Suprapubic skin (tissue), 4 donors: ENCODE results near the gene TMEM184B. TPM values are rescaled to one million over a fixed set of nuclear protein-coding genes. Genes with fewer than 3 reads are reported as not detected.

ENCODE experiments used
- DNase-seq, 2 donors: peaks; one replicate each; pipeline ENCODE4 v3.0.0-alpha.2; 2019; ENCODE audit warnings: low spot score in 2 of 2
- H3K27ac ChIP-seq: fragments of 200-600 bp; sonication (generic); one replicate; pipeline ENCODE4 v1.5.1; 2019
- H3K27me3 ChIP-seq: fragments of 200-600 bp; sonication (generic); one replicate; pipeline ENCODE4 v1.5.1; 2019
- H3K36me3 ChIP-seq: fragments of 200-600 bp; sonication (generic); one replicate; pipeline ENCODE4 v1.5.1; 2019
- H3K4me1 ChIP-seq: fragments of 200-600 bp; sonication (generic); one replicate; pipeline ENCODE4 v1.5.1; 2019
- H3K4me3 ChIP-seq: fragments of 200-600 bp; sonication (generic); one replicate; pipeline ENCODE4 v1.5.1; 2019; ENCODE audit warnings: mild to moderate bottlenecking
- H3K9me3 ChIP-seq: fragments of 200-600 bp; sonication (generic); one replicate; pipeline ENCODE4 v1.5.1; 2019
- EP300 ChIP-seq: sonication (generic); formaldehyde crosslinking; IDR thresholded peaks from one replicate; pipeline ENCODE4 v1.6.1; 2017; ENCODE audit warnings: antibody characterized with exemption
- POLR2A ChIP-seq, 2 donors: fragments of 450-650 bp; IDR thresholded peaks; one replicate each; pipeline ENCODE4 v1.6.1; 2017; ENCODE audit warnings: antibody characterized with exemption in 2 of 2, mild to moderate bottlenecking in 2 of 2, moderate library complexity in 2 of 2
- POLR2AphosphoS5 ChIP-seq, 3 donors: sonication (generic); formaldehyde crosslinking; IDR thresholded peaks; one replicate each; pipeline ENCODE4 v1.6.1; 2017; ENCODE audit warnings: antibody characterized with exemption in 3 of 3
- WGBS: methylation state at CpG from one replicate; pipeline ENCODE4 v1.1.5; 2018; 5-methylcytosine and 5-hydroxymethylcytosine counted together
- total RNA-seq, 4 donors: library from RNA; depleted of rRNA; stranded (reverse); fragments of >200 nt; gene quantifications; one replicate each; pipeline ENCODE4 v1.1.0, GENCODE V29; 2016
- TF ChIP-seq, protein P1 (sequence below), 2 donors: fragments of 200-600 bp in 1 of 2; fragments of 450-650 bp in 1 of 2; sonication (generic) in 1 of 2; IDR thresholded peaks; one replicate each; pipeline ENCODE4 v1.5.1; 2016 to 2019; ENCODE audit warnings: antibody characterized with exemption in 2 of 2, mild to moderate bottlenecking in 1 of 2, moderate library complexity in 1 of 2

The TMEM184B gene
- total RNA-seq, 4 donors from 2014 or later = 41.5 to 54.9 (median 46.0) TPM

DNA sequence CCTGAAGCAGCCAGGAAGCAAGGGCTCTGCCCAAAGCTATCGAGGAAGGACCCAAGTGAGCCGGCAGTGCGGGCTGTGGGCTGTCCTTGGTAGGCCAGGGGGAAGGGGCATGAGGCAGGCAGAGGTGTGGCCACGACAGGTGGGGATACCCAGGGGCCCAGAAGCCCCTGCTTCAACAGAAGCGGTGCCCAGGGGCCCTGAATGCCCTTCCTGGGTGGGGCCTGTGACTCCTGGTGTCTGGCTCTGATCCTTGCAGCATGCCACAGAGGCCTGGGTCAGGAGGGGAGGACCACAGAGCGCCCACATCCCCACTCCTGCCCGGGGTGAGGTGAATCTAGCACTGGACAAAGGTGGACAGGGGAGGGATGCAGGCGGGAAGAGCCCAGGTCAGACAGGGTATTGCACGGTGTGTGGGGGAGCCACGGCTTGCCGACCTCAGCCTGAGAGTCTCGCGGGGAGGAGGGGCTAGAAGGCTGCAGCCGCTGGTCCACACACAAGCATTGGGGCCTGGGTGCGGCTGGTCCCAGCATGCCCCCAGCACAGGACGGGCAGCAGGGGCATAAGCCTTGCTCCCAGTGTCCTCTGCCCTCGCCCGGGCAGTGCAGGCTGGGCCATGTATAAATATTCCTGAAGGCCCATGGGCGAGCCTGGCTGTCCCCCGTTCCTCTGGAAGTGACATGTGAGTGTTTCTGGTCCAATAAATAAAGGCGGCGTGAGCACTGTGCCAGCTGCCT is 52.0 kb downstream of the TMEM184B start:
- H3K27ac ChIP-seq = peak overlapping the region; percentile 77
- no peak for DNase-seq
- H3K4me1 ChIP-seq = peaks cover 58% of the 10 kb centered on the region
- no peaks in the 10 kb centered on the region for H3K27me3 ChIP-seq
- H3K4me3 ChIP-seq = no peak overlapping the region
- TF ChIP-seq POLR2AphosphoS5 (IDR thresholded peaks at IDR 0.05) (no peak), EP300 (no peak), POLR2A (IDR thresholded peaks at IDR 0.05) (no peak)
- TF ChIP-seq, protein P1, sequence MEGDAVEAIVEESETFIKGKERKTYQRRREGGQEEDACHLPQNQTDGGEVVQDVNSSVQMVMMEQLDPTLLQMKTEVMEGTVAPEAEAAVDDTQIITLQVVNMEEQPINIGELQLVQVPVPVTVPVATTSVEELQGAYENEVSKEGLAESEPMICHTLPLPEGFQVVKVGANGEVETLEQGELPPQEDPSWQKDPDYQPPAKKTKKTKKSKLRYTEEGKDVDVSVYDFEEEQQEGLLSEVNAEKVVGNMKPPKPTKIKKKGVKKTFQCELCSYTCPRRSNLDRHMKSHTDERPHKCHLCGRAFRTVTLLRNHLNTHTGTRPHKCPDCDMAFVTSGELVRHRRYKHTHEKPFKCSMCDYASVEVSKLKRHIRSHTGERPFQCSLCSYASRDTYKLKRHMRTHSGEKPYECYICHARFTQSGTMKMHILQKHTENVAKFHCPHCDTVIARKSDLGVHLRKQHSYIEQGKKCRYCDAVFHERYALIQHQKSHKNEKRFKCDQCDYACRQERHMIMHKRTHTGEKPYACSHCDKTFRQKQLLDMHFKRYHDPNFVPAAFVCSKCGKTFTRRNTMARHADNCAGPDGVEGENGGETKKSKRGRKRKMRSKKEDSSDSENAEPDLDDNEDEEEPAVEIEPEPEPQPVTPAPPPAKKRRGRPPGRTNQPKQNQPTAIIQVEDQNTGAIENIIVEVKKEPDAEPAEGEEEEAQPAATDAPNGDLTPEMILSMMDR (IDR thresholded peaks at IDR 0.05) = no peak
- peaks cover 35% of the 10 kb centered on the region for H3K36me3 ChIP-seq
- H3K9me3 ChIP-seq = no peaks in the 10 kb centered on the region
- 89% methylated on average over 3 of the region's 22 CpGs for WGBS

DNA sequence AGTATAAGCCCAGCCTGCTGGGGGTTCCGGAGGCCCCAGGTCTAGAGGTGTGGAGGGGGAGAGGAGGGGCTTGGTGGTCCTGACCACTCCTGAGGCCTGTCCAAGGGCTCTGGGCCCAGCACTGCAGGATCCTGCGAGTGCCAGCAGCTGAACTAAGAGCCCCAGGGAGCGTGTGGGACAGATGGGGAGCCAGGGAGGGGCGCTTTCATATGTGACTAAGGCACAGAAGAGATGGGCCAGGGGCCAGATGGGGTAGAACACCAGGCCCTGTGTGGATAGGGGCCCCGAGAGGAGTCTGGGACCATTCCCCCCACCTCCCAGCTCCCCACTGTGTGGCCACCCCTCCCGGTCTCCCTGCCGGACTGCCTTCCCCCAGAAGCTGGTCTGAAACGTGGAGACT is 52.6 kb downstream of the TMEM184B start:
- H3K27me3 ChIP-seq = no peaks in the 10 kb centered on the region
- TF ChIP-seq POLR2A (IDR thresholded peaks at IDR 0.05) = no peak
- TF ChIP-seq POLR2AphosphoS5 (IDR thresholded peaks at IDR 0.05) = no peak
- TF ChIP-seq EP300 = no peak
- TF ChIP-seq, protein P1 (IDR thresholded peaks at IDR 0.05) = no peak
- H3K4me3 ChIP-seq = no peak overlapping the region
- H3K36me3 ChIP-seq = peaks cover 33% of the 10 kb centered on the region
- 31% methylated on average over 4 of the region's 8 CpGs for WGBS
- H3K27ac ChIP-seq = peak overlapping the region; percentile 77
- no peaks in the 10 kb centered on the region for H3K9me3 ChIP-seq
- peaks cover 58% of the 10 kb centered on the region for H3K4me1 ChIP-seq
- no peak for DNase-seq

DNA sequence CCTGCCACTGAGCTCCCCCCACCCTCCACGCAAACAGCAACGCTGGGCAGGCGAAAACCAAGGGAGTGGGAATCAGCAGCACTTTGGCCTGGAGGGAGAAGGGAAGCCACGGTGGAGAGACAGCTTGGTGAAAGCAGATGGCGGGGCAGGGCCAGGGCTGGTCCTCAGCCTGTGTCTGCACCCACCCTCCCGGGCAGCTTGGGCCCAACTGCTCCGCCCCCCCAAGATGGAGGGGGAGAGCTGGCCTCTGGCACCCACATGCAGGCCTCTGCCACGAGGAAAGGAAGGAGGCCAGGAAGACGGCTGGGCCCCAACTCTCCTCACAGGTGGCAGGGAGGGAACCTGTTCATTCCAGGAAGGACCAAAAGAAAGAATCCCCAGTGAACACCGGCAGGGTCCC is 53.2 kb downstream of the TMEM184B start:
- WGBS = 53% methylated on average over 9 of the region's 10 CpGs
- Histone ChIP-seq H3K27ac (peak overlapping the region; percentile 77), H3K4me3 (no peak overlapping the region), H3K36me3 (peaks cover 28% of the 10 kb centered on the region), H3K27me3 (no peaks in the 10 kb centered on the region), H3K4me1 (peaks cover 61% of the 10 kb centered on the region), H3K9me3 (no peaks in the 10 kb centered on the region)
- no peak for DNase-seq
- TF ChIP-seq POLR2A (IDR thresholded peaks at IDR 0.05) (no peak), EP300 (no peak), POLR2AphosphoS5 (IDR thresholded peaks at IDR 0.05) (no peak)
- TF ChIP-seq, protein P1 (IDR thresholded peaks at IDR 0.05) = no peak

DNA sequence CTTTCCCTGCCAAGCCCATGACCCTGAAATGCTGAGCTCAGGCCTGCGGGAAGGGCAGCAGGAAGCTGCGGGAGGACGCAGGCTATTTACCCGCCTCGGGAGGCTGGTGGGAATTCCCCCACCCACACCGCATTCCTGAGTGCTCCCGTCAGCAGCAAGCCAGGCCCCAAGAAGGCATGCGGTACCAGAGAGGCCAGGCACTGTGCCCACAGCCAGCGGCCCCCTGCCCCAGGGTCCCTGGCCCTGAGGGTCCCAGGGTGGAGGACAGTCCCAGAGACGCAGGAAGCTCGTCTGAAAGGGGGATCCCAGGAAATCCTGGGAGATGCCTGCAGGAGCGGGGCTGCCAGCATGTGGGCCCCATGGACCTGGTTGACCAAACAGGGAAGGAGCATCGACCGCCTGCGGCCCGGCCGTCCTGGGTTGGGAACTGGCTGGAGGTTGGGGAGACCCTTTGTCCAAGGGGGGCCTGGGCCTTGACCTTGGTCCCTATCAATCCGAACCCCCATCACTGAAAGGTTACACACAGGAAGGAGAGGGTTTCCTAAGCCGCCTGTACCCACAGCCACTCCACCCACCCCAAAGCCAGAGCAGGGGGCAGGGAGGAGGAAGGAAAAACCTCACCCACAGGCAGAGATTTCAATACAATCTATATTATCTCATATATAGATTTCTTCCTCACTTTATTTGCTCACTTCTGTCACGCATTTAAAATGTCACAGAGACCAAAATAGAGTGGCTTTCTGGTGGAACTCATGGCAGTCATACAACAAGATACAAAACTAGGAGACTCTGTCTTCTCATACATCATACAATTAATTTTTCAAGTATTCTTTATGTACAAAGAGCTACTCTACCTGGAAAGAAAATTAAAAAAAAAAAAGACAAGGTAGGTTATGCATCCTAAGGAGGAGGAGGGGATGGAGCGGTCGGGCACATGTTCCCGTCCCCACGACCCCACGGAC is 53.9 kb downstream of the TMEM184B start:
- Histone ChIP-seq H3K4me1 (peaks cover 66% of the 10 kb centered on the region), H3K27me3 (no peaks in the 10 kb centered on the region), H3K27ac (peak overlapping the region; percentile 77), H3K36me3 (peaks cover 24% of the 10 kb centered on the region), H3K4me3 (no peak overlapping the region), H3K9me3 (no peaks in the 10 kb centered on the region)
- TF ChIP-seq, protein P1 (IDR thresholded peaks at IDR 0.05) = no peak
- TF ChIP-seq POLR2AphosphoS5 (IDR thresholded peaks at IDR 0.05) = peak in 2 of 3 donors; percentile 48 to 76
- no peak for TF ChIP-seq EP300
- no peak for TF ChIP-seq POLR2A (IDR thresholded peaks at IDR 0.05)
- peak in 1 of 2 donors; percentile 92 for DNase-seq
- WGBS = 54% methylated on average over 14 of the region's 25 CpGs
